Activated naive CD4-positive, alpha-beta T cell (primary cell): ENCODE measurements around the gene DIAPH3.

ENCODE experiments used
- DNase-seq, 4 experiments: peaks; one replicate each; lab custom pipeline; 2025; lab: John Stamatoyannopoulos, UW

DIAPH3 gene

DNA sequence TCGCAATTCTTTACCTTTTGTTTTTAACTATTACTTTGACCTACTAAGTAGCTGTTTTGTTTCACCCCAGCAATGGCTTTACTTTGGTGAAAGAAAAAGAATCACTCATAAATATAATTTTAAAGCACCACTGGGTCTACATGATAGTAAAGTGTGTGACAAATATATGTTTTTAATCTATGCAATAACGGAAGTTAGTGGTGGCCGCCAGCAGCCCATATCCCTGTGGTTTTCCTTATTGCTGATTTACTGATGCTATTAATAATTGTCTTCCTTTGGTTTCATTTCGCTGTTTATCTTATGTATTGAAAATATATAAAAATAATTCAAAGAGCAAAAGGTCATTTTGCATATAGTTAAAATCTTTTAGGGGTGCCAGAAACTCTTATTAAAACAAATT is 491.3 kb downstream of the DIAPH3 start:
- DNase-seq = no peak

GRCh38 chr13:59671881-59672280 is 491.8 kb downstream of the DIAPH3 start:
- DNase-seq = no peak

GRCh38 chr13:59666504-59666903 is 497.2 kb downstream of the DIAPH3 start:
- DNase-seq = no peak

DNA sequence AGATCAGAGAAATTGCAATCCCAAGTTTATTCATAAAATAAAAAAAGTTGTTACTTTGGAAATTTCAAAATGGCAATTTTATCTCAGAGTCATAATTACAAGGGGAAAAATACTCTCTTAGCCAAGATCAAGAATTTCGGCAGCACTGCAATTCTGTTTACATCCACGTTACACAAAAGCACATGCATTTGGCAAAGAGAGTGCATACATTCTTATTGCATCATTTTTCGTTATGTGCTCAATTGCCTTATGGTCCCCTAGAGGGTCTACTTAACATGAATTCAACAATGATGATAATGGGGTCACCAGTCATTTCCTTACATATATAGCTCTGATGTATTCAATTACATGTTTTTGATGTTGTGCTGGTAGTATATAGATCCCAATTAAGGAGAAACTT is 498.0 kb downstream of the DIAPH3 start:
- no peak for DNase-seq

- DNase-seq = no peak
Observed at GRCh38 chr13:59665184-59665583, 498.5 kb downstream of the DIAPH3 start.

GRCh38 chr13:59664586-59664985 is 499.1 kb downstream of the DIAPH3 start:
- no peak for DNase-seq

DNA sequence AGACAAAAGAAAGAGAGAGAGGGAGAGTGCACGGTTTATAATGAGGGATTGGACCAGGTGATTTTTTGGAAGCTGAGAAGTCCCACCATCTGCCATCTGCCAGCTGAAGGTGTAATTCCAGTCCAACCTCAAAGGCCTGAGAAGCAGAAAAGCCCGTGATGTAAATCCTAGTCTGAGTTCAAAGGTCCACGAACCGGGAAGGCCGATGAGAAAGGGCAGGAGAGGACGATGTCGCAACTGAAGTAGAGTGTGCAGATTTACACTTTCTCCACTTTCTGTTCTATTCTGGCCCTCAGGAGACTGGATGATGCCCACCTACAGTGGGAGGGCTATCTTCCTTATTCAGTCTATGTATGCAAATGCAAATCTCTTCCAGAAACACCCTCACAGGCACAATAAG is 500.0 kb downstream of the DIAPH3 start:
- DNase-seq = no peak

DNA sequence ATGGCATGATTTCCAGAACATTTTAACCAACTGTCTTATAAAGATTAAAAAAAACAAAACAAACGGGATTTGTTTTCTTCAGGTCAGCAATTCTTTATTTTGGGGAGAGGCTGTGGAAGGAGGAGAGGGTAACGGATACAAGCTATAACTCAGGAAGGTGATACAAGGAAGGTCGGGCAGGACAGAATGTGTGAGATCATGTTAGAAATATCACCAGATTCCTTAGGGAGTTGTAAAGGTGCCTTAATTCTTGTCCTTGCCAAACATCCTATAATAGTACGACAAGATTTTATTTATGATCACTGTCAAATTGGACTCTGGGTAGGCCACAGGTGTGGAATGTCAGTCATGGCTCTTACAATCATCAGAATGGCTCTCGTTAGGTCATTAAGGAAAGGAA is 503.1 kb downstream of the DIAPH3 start:
- no peak for DNase-seq

- no peak for DNase-seq
Observed at GRCh38 chr13:59659981-59660380, 503.7 kb downstream of the DIAPH3 start.

- DNase-seq = no peak
Observed at GRCh38 chr13:59658738-59659330, 504.9 kb downstream of the DIAPH3 start.

GRCh38 chr13:59658027-59658737 is 505.5 kb downstream of the DIAPH3 start:
- no peak for DNase-seq

- DNase-seq = no peak
Observed at GRCh38 chr13:59653916-59654315, 509.8 kb downstream of the DIAPH3 start.

GRCh38 chr13:59651479-59651878 is 512.2 kb downstream of the DIAPH3 start:
- DNase-seq = no peak

GRCh38 chr13:59643906-59644626 is 519.7 kb downstream of the DIAPH3 start:
- no peak for DNase-seq

DNA sequence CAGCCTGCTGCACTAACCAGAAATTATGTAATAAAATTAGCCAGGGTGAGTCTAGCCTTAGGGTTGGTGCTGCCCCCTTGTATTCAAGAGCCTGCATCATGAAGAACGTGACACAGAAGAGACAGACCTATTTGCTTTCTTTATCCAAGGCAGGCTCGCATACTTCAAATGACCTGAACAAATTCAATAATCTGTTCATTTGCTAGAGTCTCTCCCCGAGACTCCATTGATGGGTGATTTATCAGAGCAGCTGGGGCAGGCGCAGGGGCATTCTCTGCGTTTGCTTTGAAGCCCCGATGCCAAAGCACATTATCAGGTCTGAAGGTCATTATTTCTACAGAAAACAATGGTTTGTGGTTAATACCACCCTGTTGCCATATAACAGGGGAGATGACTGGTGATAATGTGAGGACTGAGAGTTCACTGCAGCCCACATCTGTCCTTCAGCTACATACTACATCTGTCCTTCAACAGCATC is 520.3 kb downstream of the DIAPH3 start:
- no peak for DNase-seq

- DNase-seq = no peak
Observed at GRCh38 chr13:59641817-59642216, 521.9 kb downstream of the DIAPH3 start.

DNA sequence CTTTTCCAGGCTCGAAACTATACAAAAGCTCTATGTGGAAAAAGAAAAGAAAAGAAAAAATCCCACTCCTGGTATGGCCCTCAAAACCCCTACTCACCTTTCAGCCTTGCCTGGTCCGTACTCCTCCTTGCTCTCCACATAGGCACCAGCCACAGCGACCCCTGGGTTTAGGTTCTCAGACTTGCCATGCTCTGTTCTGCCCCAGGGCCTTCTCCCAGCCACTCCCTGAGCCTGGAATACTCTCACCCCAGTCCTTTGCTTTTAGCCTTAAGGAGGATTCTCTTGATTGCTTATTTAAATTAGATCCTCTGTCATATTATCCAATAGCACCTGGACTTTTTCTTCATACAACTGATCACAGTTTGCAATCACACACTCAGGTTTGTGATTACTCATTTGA is 522.5 kb downstream of the DIAPH3 start:
- no peak for DNase-seq

DNA sequence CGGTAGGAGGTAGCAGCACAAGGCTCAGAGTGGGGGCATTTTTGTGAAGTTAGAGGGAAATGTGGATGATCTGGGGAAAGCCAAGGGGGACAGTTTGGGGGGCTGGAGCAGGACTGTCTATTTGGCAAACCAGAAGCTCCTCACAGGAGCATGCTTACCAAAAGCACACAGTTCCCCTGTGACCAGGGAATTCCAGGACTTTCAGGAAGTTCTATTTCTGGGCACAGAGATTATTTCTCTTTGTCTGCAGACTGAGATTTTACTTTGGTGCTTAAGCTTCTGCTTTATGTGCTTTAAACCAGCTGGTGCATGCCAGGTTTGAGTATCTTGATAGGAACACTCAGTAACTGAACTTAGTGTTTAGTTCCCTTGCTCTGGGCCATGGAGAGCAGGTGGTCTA is 525.3 kb downstream of the DIAPH3 start:
- no peak for DNase-seq

DNA sequence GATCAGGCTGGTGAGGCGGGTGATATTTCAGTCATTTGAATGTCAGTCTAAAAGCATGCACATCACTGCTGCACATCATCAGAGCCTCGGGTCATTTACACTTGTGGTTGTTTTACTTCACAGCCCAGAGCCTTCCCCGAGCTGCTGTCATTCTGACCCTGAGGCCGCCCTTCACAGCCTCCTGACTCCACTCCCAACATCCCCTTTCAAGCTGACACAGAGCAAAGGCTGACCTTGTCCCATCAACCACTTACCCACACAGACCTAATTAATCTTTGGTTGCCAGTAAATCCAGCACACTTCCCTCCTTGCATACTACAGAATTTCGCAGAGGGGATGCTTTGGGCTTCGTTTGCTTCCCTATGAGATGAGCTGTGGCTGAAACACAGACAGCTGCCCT is 528.1 kb downstream of the DIAPH3 start:
- no peak for DNase-seq

DNA sequence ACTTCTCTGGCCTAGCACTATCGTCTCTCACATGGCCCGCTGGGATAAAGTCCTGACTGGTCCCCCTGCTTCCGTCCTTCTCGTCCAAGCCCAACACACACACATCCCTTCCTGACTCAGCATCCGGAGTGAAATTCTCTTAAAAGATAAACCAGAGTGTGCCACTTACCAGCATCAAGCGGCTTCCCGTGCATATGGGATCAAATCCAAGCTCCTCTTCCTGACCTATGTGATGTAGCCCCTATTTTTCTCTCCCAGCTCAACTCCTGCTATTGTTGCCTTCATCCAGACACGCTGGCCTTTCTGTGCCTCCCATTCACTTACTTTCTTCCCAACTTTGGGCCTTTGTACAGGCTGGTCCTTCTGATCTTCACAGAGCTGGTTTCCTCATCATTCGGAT is 530.4 kb downstream of the DIAPH3 start:
- DNase-seq = no peak

- no peak for DNase-seq
Observed at GRCh38 chr13:59631271-59631670, 532.5 kb downstream of the DIAPH3 start.

- DNase-seq = no peak
Observed at GRCh38 chr13:59625111-59625510, 538.6 kb downstream of the DIAPH3 start.

GRCh38 chr13:59623206-59623915 is 540.4 kb downstream of the DIAPH3 start:
- DNase-seq = no peak
